ENCODE measurements around the gene CCDC12.

Gene CCDC12

GRCh38 chr3:46882377-46883053 is 94.0 kb downstream of the CCDC12 start:
- no peak for DNase-seq (ENCODE audit: low read depth)
- peak overlapping the region; percentile 26 for H3K4me3 ChIP-seq (ENCODE audit: low read length)
- TF ChIP-seq, protein P1, sequence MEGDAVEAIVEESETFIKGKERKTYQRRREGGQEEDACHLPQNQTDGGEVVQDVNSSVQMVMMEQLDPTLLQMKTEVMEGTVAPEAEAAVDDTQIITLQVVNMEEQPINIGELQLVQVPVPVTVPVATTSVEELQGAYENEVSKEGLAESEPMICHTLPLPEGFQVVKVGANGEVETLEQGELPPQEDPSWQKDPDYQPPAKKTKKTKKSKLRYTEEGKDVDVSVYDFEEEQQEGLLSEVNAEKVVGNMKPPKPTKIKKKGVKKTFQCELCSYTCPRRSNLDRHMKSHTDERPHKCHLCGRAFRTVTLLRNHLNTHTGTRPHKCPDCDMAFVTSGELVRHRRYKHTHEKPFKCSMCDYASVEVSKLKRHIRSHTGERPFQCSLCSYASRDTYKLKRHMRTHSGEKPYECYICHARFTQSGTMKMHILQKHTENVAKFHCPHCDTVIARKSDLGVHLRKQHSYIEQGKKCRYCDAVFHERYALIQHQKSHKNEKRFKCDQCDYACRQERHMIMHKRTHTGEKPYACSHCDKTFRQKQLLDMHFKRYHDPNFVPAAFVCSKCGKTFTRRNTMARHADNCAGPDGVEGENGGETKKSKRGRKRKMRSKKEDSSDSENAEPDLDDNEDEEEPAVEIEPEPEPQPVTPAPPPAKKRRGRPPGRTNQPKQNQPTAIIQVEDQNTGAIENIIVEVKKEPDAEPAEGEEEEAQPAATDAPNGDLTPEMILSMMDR (IDR thresholded peaks at IDR 0.05; ENCODE audit: insufficient read depth, low read depth, low read length, missing control alignments), result no peak

DNA sequence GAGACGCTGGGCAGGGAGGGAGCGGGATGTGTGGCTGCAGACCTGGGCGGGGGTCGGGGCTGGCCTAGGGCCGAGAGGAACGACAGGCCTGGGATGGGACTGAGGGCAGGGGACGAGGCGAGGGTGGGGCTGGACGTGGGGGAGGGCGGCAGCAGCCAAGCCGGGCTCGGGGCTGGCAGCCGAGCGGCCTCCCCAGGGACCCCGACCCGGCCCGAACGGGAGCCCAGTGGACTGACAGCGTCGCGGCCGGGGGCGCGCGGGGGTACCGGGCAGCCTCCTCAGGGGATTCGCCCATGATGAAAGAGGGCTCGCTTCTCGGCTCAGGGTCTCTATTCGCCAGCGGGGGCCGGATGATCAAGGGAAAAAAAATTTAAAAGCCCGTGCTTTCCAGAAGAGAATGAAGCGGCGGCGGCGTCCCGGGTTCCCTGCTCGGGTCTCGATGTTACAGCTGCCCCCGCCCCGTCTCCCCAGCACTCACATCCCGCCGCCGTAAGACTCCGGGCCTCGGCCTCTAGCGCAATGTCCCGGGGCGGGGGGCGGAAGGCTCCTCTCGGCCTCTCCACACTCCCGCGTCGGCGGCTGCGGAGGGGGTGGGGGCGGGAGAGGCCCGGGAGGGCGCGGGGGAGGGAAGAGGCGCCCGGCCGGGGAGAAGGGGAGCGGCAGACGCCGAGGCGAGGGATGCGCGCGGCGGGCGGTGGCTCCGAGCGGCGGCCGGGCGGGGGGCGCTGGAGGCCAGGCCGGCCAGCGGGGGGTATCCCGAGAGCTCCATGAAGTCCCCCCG is 94.8 kb downstream of the CCDC12 start:
- DNase-seq (ENCODE audit: low read depth), result no peak
- H3K4me3 ChIP-seq (ENCODE audit: low read length), result no peak overlapping the region
- TF ChIP-seq, protein P1 (IDR thresholded peaks at IDR 0.05; ENCODE audit: insufficient read depth, low read depth, low read length, missing control alignments), result no peak

DNA sequence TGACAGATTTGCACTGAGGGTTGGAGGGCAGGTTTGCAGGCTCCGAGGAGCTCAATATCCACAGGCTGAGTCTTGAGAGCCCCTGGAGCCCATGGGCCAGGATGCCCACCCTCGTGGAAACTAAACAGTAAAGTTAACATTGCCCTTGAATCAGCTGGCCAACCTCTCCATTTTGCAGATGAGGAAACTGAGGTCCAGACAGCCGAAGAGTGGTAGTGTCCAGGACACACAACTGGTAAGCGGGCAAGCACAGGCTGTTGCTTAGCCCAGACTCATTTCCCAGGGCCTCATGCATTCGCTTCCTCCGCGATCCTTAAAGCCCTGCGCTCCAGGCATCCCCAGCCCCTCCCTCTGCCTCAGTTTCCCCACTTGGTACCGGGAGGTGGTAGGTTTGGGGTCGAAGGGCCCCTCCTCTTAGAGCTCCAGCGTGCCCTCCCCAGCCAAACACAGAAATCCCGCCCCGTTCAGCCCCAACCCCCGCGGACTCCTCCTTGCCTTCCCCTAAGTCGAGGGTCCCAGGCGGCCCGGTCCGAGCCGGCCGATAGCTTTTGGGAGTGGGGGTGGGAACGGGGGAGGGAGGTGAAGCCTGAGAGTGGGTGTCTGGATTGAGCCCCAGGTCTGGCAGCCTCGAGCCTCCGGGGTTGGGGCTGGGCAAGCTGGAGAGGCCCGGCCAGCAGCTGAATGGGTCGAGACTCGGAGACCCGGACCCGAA is 95.5 kb downstream of the CCDC12 start:
- no peak for DNase-seq (ENCODE audit: low read depth)
- TF ChIP-seq, protein P1 (IDR thresholded peaks at IDR 0.05; ENCODE audit: insufficient read depth, low read depth, low read length, missing control alignments), result no peak
- no peak overlapping the region for H3K4me3 ChIP-seq (ENCODE audit: low read length)

DNA sequence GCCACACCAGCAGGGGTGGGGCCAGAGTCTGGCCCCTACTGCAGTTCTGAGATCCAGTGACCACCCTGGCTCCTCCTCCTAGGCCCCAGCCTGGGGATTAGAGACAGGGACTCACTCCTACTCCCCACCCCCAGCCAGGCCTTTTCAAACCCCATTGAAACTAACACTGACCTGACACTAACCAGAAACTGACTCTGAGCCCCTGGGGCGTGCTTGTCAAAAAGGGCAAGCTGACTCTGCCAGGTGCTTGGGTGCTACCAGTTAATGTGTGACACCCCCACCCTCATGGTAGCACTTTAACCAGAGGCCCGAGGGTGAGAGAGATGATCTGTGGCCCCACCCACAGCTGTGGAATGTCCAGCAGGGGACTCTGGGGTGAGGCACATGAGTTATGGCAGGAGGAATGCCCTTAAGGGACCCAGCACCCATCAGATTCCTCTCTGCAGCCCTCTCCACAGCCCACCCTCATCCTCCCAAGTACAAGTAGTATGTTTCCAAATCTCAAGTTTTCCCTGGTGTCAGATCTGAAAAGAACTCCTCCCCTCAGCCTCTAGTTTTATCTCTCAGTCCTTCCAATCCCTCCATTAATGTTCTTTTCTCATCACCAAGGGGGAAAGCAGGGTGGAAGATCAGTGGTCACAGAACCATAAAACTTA is 97.6 kb downstream of the CCDC12 start:
- H3K4me3 ChIP-seq (ENCODE audit: low read length), result no peak overlapping the region
- DNase-seq (ENCODE audit: low read depth), result peak; percentile 7
- TF ChIP-seq, protein P1 (IDR thresholded peaks at IDR 0.05; ENCODE audit: insufficient read depth, low read depth, low read length, missing control alignments), result no peak

GRCh38 chr3:46877406-46878125 is 99.0 kb downstream of the CCDC12 start, which contains the start of gene PTH1R:
PTH1R (plus strand) TSS chr3:46877721; CDS start chr3:46883560, 5,839 bp downstream.
- no peak for DNase-seq (ENCODE audit: low read depth)
- no peak within 1 kb of the TSS for H3K4me3 ChIP-seq (ENCODE audit: low read length)
- TF ChIP-seq, protein P1 (IDR thresholded peaks at IDR 0.05; ENCODE audit: insufficient read depth, low read depth, low read length, missing control alignments), result no peak
